ENCODE measurements around the gene DLGAP1.

GRCh38 chr18:4130734-4131719, 324.1 kb downstream of the DLGAP1 start:
- TF ChIP-seq SIN3A (conservative IDR thresholded peaks at IDR 0.05 in 1 of 2, IDR thresholded peaks at IDR 0.05 in 1 of 2; ENCODE audit: low read depth in 1 of 2, low read length in 2 of 2) (no peak), TBP (IDR thresholded peaks at IDR 0.05; ENCODE audit: low read depth, low read length) (no peak), GTF2F1 (IDR thresholded peaks at IDR 0.05; ENCODE audit: borderline replicate concordance, low read depth, low read length) (no peak), TAF1 (IDR thresholded peaks at IDR 0.05; ENCODE audit: low read depth, low read length) (no peak)
